SW480 (cell line): ENCODE results near the gene ANKS1B.
"Not testable (repeated sequence)": the region's sequence is repeated elsewhere in the genome, so short reads cannot be mapped to it uniquely, and the experiment has no call there.

Experiments used
- DNase-seq: peaks from one replicate; pipeline ENCODE4 v3.0.0-alpha.2; 2016; ENCODE audit warnings: low spot score

ANKS1B gene

DNA sequence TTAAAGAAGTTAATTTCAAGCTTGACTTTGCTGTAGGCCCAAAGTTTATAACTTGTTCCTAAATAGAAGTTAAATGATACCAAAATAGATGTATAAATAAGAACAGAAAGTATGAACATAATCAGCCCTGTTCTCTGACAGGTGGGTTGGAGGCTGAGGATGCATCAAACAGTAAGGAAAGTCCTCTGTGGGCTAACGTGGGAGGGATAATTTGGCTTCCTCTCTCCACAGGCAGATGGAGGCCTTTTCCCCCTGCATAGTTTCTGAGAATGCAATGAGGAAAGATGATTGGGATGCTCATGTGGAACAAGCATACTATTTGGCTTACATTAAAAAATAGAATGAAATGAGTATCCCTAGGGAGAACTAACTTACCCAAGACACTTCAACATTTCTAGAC lies 280.7 kb downstream of the ANKS1B start:
- no peak for DNase-seq

DNA sequence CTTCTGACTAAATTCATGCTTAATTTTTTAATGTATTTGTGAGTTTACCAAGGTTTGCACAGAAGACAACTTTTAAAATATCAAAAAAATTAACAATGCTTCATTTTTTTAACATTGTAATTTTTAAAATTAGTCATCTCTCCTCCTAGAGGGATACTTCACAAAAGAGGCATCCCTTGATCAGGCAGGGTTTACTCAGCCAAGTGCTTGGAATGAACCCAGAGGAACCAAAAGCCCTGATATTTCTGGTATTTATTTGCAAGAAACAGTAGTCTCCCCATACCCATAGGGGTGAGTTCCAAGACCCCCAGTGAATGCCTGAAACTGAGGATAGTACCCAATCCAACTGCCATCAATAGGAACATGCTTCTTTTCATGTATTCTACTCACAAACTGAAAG lies 284.7 kb downstream of the ANKS1B start:
- no peak for DNase-seq

DNA sequence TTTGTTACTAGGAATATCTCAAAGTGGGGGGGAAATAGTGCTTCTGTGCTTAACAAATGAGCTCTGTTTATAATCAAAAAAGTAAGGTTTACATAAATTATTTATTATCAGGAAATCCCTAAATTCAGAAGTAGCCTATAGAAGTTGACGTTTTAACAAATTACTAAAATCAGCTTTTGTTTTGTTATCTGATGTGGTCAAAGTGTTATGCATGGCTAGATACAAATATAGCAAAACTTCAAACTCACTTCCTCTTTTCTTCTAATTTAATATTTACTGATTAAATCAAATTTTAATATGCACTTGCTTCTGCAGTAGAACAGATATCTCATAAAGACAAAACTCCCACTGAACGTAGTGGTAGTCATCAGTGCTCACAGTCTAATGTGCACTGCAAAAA lies 289.7 kb downstream of the ANKS1B start:
- no peak for DNase-seq

DNA sequence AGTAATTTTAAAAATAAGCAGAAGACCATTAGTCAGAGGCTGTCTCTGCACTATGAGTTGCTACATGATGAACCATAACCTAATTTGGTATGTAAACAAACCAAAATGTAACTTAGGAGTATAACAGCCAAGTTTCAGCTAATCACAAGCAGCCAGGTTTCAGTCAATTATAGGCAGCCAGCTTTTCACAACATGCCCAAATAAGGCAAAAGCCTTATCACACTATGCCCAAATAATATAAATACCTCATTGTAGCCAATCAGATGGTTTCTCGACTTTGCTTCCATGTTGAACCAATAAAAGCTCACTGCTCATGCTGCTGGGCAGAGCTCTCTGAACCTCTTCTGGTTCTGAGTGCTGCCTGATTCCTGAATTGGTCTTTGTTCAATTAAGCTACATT lies 298.6 kb downstream of the ANKS1B start:
- DNase-seq, result no peak

DNA sequence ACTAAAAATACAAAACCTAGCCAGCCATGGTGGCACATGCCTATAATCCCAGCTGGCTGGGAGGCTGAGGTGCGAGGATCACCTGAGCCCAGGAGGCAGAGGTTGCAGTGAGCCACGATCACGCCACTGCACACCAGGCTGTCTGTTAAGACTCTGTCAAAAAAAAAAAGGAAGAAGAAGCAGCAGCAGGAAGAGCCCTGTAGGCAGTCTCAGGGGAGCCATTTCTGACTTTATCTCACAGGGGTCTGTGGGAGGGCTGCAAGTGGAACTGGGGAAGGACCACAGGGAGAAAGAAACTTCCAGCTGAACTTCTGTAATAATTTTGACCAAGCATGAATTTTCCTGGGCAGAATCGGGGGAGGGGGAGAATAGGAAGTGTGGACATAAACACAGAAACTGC lies 304.5 kb downstream of the ANKS1B start:
- no peak for DNase-seq

DNA sequence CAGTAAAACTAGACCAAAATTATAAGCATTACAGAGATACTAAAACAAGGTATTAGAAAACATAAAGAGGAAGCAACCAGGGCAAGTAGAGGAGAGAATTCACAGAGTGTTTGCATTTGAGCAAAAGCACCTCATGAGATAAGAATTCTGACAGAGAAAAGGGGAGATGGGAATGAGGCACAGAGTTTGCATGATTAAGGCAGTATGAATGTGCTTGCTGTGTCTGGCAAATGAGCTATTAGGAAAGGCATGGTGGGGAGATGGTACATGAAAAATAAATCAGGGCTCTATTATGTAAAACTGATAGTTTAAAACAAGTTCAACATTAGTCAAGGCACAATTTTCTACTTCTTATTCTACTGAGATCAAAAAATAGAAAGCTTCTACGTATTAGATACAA lies 314.1 kb downstream of the ANKS1B start:
- no peak for DNase-seq

DNA sequence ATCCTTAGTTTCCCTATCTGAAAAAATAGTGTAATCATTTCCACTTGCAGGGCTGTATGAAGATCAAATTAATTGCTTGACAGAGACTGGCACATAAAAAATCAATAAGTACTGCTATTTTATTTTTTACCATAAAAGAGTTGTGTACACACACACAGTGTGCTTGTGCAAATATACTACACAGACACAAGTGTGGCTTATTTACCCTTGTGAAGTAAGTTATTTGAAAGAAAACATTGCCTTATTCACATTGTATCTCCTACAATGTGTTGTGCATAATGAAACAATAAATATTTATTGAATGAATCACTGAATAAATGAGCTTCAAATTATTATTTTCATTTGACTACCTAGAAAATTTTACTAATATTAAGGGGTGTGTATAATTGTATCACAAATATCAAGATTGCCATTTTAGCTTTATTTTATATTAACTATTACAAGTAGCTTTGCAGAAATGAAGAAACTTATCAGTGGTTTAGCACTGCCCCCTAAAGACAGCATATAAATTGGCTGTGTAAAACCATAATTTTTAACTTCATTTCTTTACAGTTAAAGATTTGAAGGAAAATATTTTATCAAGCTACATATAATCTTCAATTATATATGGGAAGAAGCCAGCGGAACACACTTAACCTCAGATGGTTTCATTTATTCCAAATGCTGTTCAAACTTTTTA lies 325.9 kb downstream of the ANKS1B start:
- no peak for DNase-seq

DNA sequence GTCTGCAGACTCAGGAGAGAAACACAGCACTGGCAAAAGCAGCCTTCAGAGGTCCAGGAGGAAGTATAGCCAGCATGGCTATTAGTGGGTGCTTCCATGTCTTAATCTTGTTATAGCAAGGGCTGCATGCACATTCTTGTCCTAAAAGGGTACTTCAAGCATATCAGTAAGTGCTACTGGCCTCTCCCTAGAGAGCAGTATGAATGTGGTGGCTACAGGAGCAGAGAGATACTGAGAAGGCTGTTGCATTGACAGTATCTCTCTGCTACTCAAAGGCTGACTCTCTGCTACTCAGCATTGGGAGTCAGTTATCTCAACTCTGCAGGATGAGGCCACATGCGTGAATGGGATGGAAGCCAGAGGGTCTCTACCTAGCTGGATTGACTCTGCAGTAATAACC lies 335.2 kb downstream of the ANKS1B start:
- DNase-seq, result no peak

DNA sequence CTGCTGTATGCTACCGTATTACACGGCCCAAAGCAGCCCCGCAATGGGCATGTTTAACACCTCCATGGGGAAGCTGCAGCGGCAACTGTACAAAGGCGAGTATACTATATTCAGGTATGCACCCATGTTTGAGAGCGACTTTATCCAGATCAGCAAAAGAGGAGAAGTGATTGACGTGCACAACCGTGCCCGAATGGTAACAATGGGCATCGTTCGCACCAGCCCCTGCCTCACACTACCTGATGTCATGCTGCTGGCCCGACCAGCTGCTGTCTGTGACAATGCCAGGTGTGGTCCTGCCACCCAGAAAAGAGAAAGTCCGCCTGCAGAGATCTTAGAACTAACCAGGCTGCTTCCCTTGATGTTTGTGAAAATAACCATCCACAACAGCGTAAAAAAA lies 336.6 kb downstream of the ANKS1B start:
- no peak for DNase-seq

DNA sequence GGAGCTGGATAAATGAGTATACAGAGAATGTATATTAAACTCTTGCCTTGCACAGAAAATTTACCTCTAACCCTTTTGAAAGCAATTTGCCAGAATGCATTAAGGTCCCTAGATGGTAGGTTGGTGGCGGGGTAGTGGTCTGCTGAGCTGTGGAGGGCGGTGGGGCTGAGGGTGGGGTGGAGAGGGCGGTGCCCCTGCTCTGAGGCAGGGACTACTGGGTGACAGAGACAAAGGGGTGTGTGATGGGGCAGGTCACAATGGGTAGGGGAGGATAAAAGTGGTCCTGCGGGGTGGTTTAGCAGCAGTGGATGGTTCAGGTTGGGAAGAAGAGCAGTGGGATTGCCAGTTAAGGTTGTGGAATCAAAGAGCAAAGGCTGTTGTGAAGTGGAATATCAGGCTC lies 337.3 kb downstream of the ANKS1B start, which contains the start of gene GARIN6:
GARIN6 (plus strand) TSS at position 301 of the 400 bp plus-strand sequence. CDS start 422 bp downstream, outside the sequence.
- no peak for DNase-seq

DNA sequence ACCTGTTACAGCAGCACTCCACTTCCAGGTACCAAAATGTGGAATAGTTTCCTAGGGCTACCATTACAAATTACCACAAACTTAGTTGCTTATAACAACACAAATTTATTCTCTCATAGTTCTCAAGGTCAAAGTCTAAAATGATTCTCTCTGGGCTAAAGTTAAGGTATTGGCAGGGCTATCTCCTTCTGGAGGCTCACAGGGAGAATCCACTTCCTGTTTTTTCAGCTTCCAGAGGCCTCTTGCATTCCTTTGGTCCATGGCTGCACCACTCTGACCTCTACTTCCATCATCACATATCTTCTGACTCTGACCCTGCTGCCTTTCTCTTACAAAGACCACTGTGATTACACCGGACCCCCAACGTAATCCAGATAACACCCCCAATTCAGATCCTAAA lies 340.1 kb downstream of the ANKS1B start:
- DNase-seq, result no peak

DNA sequence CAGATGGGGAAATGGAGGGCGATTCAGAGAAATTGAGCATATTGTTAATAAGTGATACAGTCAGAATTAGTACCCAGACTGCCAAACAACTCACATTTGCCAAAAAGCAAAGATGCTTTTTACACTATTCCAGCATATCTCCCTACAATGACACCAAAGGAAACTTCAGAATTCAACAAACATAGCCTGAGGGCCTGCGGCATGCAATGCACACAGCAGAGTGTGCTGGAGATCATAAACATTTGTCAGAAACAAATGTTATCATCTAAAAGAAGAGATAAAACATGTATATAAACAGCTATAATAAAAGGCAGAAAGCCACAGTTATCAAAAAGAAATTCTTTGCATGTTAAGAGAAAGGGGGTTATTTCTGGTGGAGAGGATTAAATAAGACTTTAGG lies 357.3 kb downstream of the ANKS1B start:
- DNase-seq, result no peak

DNA sequence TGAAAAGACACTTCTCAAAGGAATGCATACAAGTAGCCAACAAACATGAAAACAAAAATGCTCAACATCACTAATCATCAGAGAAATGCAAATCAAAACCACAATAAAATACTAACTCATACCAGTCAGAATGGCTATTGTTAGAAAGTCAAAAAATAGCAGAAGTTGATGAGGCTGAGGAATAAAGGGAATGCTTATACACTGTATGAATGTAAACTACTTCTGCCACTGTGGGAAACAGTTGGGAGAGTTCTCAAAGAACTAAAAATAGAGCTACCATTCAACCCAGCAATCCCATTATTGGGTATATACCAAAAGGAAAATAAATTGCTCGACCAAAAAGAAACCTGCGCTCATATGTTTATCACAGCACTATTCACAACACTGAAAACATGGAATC lies 360.1 kb downstream of the ANKS1B start:
- DNase-seq, result not testable (repeated sequence)

DNA sequence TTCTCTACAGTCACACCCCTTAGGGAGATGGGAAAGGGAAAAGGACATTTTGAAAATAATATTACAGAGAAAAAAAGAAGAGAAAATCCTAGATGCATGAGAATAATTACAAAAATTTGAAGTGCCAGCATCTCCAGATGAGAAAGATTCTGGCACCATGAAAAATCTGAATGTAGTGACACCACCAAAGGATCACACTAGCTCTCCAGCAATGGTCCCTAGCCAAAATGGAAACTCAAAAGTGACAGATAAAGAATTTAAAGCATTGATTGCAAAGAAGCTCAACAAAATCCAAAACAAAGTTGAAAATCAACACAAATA lies 364.6 kb downstream of the ANKS1B start:
- DNase-seq, result no peak

DNA sequence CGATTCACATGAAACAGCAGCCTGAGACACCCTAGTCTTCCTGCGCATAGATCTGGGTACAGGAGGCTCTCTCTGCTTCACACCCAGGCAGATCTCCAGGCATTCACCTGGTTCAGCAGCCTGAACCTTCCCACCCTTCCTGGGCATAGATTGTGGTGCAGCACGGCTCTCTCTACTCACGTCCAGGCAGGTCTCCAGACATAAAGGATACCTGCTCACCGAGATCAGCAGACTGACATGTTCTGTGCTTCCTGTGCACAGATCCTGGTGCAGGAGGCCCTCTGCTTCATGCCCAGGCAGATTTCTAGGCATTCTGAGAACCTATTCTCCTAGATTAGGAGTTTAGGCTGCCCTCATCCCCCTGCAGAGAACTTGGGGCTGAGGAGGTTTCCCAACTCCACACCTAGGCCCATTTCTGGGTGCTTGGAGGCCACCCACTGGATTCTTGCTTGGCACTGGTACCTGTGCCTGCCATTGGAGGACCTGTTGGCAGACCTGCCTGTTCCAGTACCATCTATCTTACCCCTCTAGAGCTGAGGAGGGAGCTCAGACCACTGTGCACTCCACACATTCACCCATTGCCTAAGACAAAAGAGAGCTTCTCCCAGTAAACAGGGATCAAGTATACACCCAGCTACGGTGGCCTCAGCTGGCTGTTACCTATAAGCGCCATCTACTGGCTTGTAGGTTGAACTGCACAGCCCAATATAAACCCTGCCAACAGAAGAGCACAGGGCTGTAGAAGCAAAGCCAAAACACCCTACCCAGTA lies 365.2 kb downstream of the ANKS1B start:
- DNase-seq, result no peak

DNA sequence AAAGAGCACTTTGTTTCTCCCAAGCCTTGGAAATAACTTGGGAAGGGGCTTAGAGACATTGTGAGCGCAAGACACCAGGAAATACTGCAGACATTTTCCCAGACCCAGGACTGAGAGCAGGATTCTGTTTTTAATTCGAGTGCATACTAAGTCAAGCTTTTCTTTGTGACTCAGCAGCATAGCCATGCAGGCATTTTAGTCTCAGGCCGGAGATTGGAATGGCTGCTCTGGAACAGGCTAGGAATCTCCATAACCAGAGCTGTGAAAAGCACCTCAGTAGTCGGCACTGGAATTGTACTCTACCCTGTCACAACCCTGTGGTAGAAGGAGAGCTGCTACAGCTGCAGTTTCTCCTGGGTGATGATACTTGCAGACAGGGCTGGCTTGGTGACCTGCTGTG lies 366.1 kb downstream of the ANKS1B start:
- no peak for DNase-seq

DNA sequence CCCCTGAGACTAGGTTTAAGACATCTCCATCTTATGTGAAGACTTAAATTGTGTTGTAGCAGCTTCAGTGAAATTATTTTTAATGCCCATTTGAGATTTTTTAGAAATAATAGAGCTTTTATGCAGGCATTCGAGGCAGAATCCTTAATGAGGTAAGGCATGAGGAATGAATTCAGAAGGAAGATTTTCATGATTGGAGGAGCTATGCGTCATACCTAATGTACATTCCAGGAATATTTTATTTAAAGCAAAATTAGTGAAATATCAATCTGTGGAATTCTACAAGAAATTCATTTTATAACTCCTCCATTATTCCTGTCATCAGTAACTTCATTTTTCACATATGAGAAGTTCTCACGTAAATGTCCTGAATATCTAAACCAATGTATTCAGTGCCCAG lies 373.1 kb downstream of the ANKS1B start:
- DNase-seq, result no peak

DNA sequence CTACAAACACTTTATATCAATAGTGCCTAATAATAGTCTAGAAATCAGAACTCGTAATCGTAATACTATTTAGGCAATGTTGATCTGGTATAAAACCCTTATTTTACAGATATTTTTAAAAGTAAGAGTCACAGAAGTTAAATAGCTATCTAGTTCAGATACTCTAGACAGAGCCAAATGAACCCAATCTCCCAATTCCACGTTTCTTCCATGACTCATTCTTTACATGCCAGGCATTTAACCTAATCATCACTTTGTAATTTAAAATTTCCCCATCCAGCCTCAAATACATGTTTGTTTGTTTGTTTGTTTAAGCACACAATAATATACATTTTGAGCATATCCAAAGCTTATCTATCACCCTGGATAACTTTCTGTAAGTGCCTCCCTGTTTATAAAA lies 373.6 kb downstream of the ANKS1B start:
- DNase-seq, result no peak

DNA sequence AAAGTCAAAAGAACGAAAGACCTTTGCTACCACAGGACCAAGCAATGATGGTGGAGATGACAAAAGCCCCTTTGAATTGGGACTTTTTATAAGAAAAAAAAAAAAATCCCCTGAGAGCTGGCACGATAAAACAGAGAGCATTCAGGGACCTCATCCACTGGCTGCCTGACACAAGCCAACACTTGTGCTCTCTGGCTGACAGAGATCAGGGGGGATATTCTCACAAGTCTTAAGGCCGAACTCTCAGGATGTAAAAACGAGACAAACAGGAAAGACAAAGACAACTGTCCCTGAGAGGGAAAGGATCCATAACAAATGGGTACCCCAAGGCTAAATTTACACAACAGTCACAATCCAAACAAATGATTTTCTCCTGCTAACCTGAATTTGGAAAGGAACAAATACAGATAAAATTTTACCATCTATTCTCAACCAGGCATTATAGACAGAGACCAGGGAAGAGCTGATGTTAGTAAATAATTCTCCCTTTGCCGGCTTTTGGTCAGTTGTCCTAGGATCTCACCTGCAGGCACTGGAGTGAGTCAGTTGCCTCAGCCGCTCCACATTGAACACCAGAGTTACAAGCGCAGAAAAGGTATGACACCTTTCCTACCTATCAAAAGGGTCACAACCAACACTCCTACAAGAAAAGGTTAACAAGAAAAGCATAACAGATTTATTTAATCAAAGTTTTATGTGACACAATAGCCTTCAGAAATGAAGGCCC lies 375.1 kb downstream of the ANKS1B start:
- no peak for DNase-seq

DNA sequence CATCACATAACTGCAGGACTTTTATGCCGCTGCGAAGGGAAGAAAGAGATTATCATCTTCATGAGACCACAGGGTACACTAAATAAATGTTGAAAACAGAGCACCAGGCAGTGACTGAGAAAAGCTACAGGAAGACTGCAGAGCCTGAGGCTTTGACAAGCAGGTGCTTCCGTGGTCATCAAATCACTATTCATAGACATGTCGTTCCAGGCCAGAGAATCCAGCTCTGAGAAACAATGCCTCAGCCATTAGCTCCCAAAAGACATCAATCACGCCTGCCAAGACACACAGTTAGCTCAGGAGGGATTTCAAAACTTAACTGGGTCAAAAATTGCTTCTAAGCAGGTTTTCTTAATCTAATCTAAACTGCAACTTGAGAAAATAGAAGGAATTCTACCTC lies 384.3 kb downstream of the ANKS1B start:
- DNase-seq, result no peak

DNA sequence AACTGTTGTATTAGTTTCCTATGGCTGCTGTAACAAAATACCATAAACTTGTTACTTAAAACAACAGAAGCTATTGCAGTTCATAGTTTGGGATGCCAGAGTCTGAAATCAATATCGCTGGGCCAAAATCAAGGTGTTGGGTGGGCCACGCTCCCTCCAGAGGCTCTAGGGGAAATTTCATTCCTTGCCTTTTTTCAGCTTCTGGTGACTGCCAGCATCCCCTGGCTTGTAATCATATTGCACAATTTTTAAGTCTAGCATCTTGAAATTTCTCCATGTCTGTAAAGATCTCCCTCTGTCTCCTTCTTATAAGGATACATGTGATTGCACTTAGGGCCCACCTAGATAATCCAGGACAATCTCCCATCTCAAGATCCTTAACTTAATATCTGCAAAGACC lies 386.0 kb downstream of the ANKS1B start:
- no peak for DNase-seq

DNA sequence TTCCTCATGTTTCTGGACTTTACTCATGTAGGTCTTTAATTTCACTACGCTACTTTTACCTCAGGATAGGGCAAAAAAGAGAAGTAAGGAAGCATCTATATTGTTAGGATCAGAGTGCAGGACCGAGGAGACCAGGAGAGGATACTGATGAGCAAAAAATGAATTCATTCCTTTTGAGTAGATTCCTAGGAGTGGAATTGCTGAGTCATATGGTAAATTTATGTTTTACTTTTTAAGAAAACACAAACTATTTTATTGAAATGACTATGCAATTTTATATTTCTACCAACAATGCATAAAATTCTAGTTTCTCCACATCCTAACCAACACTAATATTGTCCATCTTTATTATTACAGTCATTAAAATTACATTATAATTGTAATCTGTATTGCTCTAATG lies 388.0 kb downstream of the ANKS1B start:
- no peak for DNase-seq

DNA sequence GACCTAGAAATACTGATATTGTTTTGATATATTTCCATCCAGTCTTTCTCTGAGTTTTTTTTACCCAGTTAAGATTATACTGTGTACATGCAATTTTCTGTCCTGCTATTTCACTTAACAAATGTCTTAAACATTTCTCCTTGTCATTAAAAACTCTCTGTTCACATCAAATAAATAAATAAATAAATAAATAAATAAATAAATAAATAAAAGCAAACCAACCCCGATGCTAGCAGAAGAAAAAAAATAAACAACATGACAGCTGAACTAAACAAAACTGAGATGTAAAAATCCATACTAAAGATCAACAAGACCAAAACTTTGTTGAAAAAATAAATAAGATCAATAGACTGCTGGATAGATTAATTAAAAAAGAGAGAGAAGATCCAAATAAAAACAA lies 407.6 kb downstream of the ANKS1B start:
- not testable (repeated sequence) for DNase-seq
